IMR-90 (cell line): ENCODE measurements around the gene IFNLR1. TPM values are rescaled to one million over a fixed set of nuclear protein-coding genes. Genes with fewer than 3 reads are reported as not detected.

Experiments used
- ATAC-seq: fragments of 200-7000 bp; cut with Tn5 transposase; 2 replicates; pipeline ENCODE4 v1.9.1; 2020; ENCODE audit warnings: low read depth, mild to moderate bottlenecking, moderate library complexity
- BruUV-seq: library from RNA; stranded (reverse); fragments of 400-500 nt; replicated peaks from 2 replicates; lab custom pipeline; 2021; lab: Mats Ljungman, UMichigan
- CTCF ChIA-PET: fragments of 300-600 bp; formaldehyde crosslinking; extraction: SDS; loops from one replicate; lab custom pipeline; 2021; ENCODE audit warnings: antibody characterized with exemption; lab: Yijun Ruan, JAX
- POLR2A ChIA-PET: fragments of 300-600 bp; sonication (Branson Sonifier 250); formaldehyde crosslinking; loops from one replicate; lab custom pipeline; 2022; ENCODE audit warnings: antibody characterized with exemption; ENCODE audit not compliant: unreplicated experiment; lab: Charles Lee
- DNase-seq: peaks from one replicate; pipeline ENCODE4 v3.0.0; 2013
- H2AFZ ChIP-seq: replicated peaks from 2 replicates; pipeline ENCODE3; 2013; ENCODE audit warnings: low read length, mild to moderate bottlenecking; ENCODE audit not compliant: poor library complexity
- H2AK5ac ChIP-seq: 2 replicates; pipeline ENCODE4 v1.6.1; 2013; ENCODE audit warnings: low read depth, low read length, inconsistent platforms
- H2AK9ac ChIP-seq: replicated peaks from 2 replicates; pipeline ENCODE3; 2013; ENCODE audit warnings: mild to moderate bottlenecking, low read depth, low read length, moderate library complexity; ENCODE audit not compliant: poor library complexity
- H2BK120ac ChIP-seq: 2 replicates; pipeline ENCODE4 v1.6.1; 2013; ENCODE audit warnings: low read depth, low read length, inconsistent platforms
- H2BK15ac ChIP-seq: 3 replicates; pipeline ENCODE4 v1.6.1; 2013; ENCODE audit warnings: low read depth, low read length, inconsistent platforms
- H2BK20ac ChIP-seq: 2 replicates; pipeline ENCODE4 v1.6.1; 2013; ENCODE audit warnings: low read depth, mild to moderate bottlenecking, inconsistent platforms, low read length, moderate library complexity
- H2BK5ac ChIP-seq: 2 replicates; pipeline ENCODE4 v1.6.1; 2013; ENCODE audit warnings: mild to moderate bottlenecking, low read depth, low read length, inconsistent platforms; ENCODE audit not compliant: poor library complexity, severe bottlenecking
- H3K14ac ChIP-seq: replicated peaks from 2 replicates; pipeline ENCODE4 v1.6.1; 2013; ENCODE audit warnings: low read depth, low read length, inconsistent platforms
- H3K18ac ChIP-seq: 2 replicates; pipeline ENCODE4 v1.6.1; 2013; ENCODE audit warnings: low read depth, low read length, control low read depth
- H3K23ac ChIP-seq: 2 replicates; pipeline ENCODE4 v1.6.1; 2013; ENCODE audit warnings: low read depth, low read length, inconsistent platforms
- H3K27ac ChIP-seq: 2 replicates; pipeline ENCODE4 v1.5.1; 2013; ENCODE audit warnings: mild to moderate bottlenecking, control low read depth, low read length; ENCODE audit not compliant: insufficient read depth
- H3K27me3 ChIP-seq: 2 replicates; pipeline ENCODE4 v1.6.1; 2013; ENCODE audit warnings: low read length; ENCODE audit not compliant: control insufficient read depth, insufficient read depth
- H3K36me3 ChIP-seq: 2 replicates; pipeline ENCODE4 v1.6.1; 2013; ENCODE audit warnings: low read length, mixed read lengths; ENCODE audit not compliant: control insufficient read depth, insufficient read depth
- H3K4ac ChIP-seq: 2 replicates; pipeline ENCODE4 v1.6.1; 2013; ENCODE audit warnings: low read depth, low read length, inconsistent platforms
- H3K4me1 ChIP-seq: 2 replicates; pipeline ENCODE4 v1.6.1; 2013; ENCODE audit warnings: low read length, mixed read lengths; ENCODE audit not compliant: control insufficient read depth, insufficient read depth
- H3K4me2 ChIP-seq: 2 replicates; pipeline ENCODE4 v1.6.1; 2013; ENCODE audit warnings: low read depth, mild to moderate bottlenecking, control low read depth, low read length, moderate library complexity
- H3K4me3 ChIP-seq: 2 replicates; pipeline ENCODE4 v1.5.1; 2013; ENCODE audit warnings: low read depth, mild to moderate bottlenecking, control low read depth, low read length, moderate library complexity; ENCODE audit not compliant: insufficient read depth
- H3K56ac ChIP-seq: 2 replicates; pipeline ENCODE4 v1.6.1; 2013; ENCODE audit warnings: low read length, inconsistent platforms; ENCODE audit not compliant: insufficient read depth; ENCODE audit errors: extremely low read depth
- H3K79me1 ChIP-seq, 2 experiments: 2 replicates each; pipeline ENCODE4 v1.6.1; 2013; ENCODE audit warnings: low read length in 2 of 2, inconsistent platforms in 1 of 2, low read depth in 1 of 2
- H3K9ac ChIP-seq: 2 replicates; pipeline ENCODE4 v1.6.1; 2013; ENCODE audit warnings: low read depth, low read length, control low read depth
- H3K9me1 ChIP-seq: 2 replicates; pipeline ENCODE4 v1.6.1; 2013; ENCODE audit warnings: low read length, inconsistent platforms; ENCODE audit not compliant: insufficient read depth
- H3K9me3 ChIP-seq: 2 replicates; pipeline ENCODE4 v1.6.1; 2013; ENCODE audit warnings: low read length; ENCODE audit not compliant: control insufficient read depth, insufficient read depth
- H4K20me1 ChIP-seq: 2 replicates; pipeline ENCODE4 v1.6.1; 2013; ENCODE audit warnings: low read length, inconsistent platforms; ENCODE audit not compliant: insufficient read depth
- H4K5ac ChIP-seq: 2 replicates; pipeline ENCODE4 v1.6.1; 2013; ENCODE audit warnings: mild to moderate bottlenecking, low read depth, low read length, control low read depth
- H4K8ac ChIP-seq, 2 experiments: 2 replicates each; pipeline ENCODE4 v1.6.1; 2013; ENCODE audit warnings: low read depth in 2 of 2, low read length in 2 of 2, control low read depth in 1 of 2, inconsistent platforms in 1 of 2
- H4K91ac ChIP-seq: 2 replicates; pipeline ENCODE4 v1.6.1; 2013; ENCODE audit warnings: low read depth, low read length, inconsistent platforms; ENCODE audit not compliant: insufficient read depth
- POLR2A ChIP-seq: IDR thresholded peaks from 2 replicates; pipeline ENCODE4 v1.6.1; 2012; ENCODE audit warnings: mild to moderate bottlenecking, low read depth, low read length
- WGBS, 2 experiments: methylation state at CpG; one replicate each; pipeline versions ENCODE4 v1.1.5 to v1.1.7; 2013; ENCODE audit warnings: missing lambda C conversion rate in 2 of 2; ENCODE audit not compliant: insufficient read length in 1 of 2; ENCODE audit errors: extremely low coverage in 2 of 2; 5-methylcytosine and 5-hydroxymethylcytosine counted together
- dilution Hi-C: fragments of 300-500 bp; cut with HindIII; formaldehyde crosslinking; loops from one replicate; pipeline ENCODE4 v1.14.3; 2018; ENCODE audit warnings: low sequenced_read_pairs; ENCODE audit not compliant: unreplicated experiment
- in situ Hi-C: fragments of 300-500 bp; cut with MboI; formaldehyde crosslinking; loops from 3 replicates; pipeline ENCODE4 v1.14.3; 2019; ENCODE audit warnings: low sequenced_read_pairs, inconsistent platforms, mixed read lengths
- intact Hi-C: fragments of 100-400 bp; cut with micrococcal nuclease; formaldehyde crosslinking; loops from 2 replicates; pipeline ENCODE4 v1.10.0; 2022
- polyA plus RNA-seq, 3 experiments: library from polyadenylated mRNA; depleted of rRNA; stranded (reverse); fragments of >200 nt; gene quantifications; 2 replicates each; pipeline ENCODE4 v1.2.3, GENCODE V29; 2012; ENCODE audit warnings: low replicate concordance in 1 of 3
- total RNA-seq: library from RNA; depleted of rRNA; stranded (reverse); fragments of >200 nt; gene quantifications from 2 replicates; pipeline ENCODE4 v1.2.3, GENCODE V29; 2012

Gene IFNLR1
- total and polyA plus RNA-seq, 2 of the 4 experiments (the other 2 are of a cell fraction): not detected

- dilution Hi-C loops (no loop called here), in situ Hi-C loops (no loop called here), intact Hi-C loops (no loop called here)
- Histone ChIP-seq H3K9me1 (no peaks in the 10 kb centered on the region), H3K23ac (no peak overlapping the region), H2BK20ac (no peak overlapping the region), H3K79me1 (no peaks in the 10 kb centered on the region), H3K18ac (no peak overlapping the region), H3K27ac (no peak overlapping the region), H3K4me1 (no peaks in the 10 kb centered on the region), H3K4me3 (no peak overlapping the region), H3K4ac (no peak overlapping the region), H3K27me3 (peaks cover 41% of the 10 kb centered on the region), H3K14ac (no peak overlapping the region), H4K20me1 (no peaks in the 10 kb centered on the region), H3K36me3 (no peaks in the 10 kb centered on the region), H3K9me3 (no peaks in the 10 kb centered on the region), H3K9ac (no peak overlapping the region), H2AK5ac (no peak overlapping the region), H2AFZ (no peak overlapping the region), H2BK120ac (no peak overlapping the region), H4K8ac (no peak overlapping the region), H3K4me2 (no peak overlapping the region), H3K56ac (no peak overlapping the region), H4K5ac (no peak overlapping the region), H2BK15ac (no peak overlapping the region), H2AK9ac (no peak overlapping the region), H4K91ac (no peak overlapping the region), H2BK5ac (no peak overlapping the region)
- ATAC-seq: no peak
- BruUV-seq: no TSS peak
- CTCF ChIA-PET: no interaction called here
- 57% methylated on average over 1 of the region's 3 CpGs; no CpG with 5 or more reads in 1 of the 2 experiments for WGBS, 2 experiments
- POLR2A ChIA-PET: no interaction called here
- DNase-seq: no peak
- no peak for TF ChIP-seq POLR2A
These were observed 8.7 kb downstream of the IFNLR1 start for GRCh38 chr1:24178407-24178806.
